EH (cell line): ENCODE data around the gene SLC25A2.

Experiments used
- DNase-seq: peaks from one replicate; pipeline ENCODE4 v3.0.0-alpha.2; 2015; ENCODE audit warnings: low read depth

Gene SLC25A2

GRCh38 chr5:141313711-141314110, 9.9 kb upstream of the SLC25A2 start:
- no peak for DNase-seq

GRCh38 chr5:141306630-141307029, 2.8 kb upstream of the SLC25A2 start:
- DNase-seq, result no peak

DNA sequence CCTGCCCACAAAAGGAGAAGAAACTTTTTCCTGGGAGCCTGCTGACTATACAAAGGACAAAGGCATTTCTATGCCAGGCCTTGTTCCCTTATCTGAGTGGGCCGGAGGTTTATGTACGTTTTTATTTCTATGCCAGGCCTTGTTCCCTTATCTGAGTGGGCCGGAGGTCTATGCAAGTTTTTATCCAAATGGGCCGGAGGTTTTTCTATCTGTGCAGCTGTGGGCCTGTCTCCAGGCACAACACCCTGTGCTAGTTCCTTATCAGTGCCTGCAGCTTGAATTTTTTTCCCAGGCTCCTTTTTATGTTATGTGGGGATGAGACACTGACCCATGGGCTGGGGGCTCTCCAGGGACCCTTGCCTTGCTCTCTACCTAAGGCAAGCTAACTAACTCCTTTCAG, 5.5 kb downstream of the SLC25A2 start:
- DNase-seq, result no peak

DNA sequence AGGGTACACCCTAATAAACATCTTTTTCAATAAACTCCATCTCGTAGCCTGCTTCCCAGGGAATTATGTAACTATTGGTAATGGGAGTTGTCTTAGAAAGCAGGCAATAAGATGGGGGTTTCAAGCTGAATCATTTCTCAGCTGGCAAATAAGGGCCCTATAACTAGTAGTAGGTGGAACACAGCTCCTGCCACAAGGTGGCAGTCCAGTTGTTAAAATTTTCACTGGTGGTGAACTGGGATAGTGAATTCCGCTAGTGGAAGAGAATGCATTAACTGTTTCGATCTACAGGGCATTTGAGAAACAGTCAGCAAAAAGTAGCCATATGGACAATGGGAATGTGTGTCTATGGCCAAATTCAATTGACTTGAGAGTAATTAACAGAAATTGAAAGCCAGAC, 30.9 kb downstream of the SLC25A2 start:
- DNase-seq, result no peak

- no peak for DNase-seq
Observed at GRCh38 chr5:141269195-141269594, 34.7 kb downstream of the SLC25A2 start.

- no peak for DNase-seq
Observed at GRCh38 chr5:141261238-141261546, 42.7 kb downstream of the SLC25A2 start.

- DNase-seq, result peak; percentile 7
Observed at GRCh38 chr5:141260458-141261237, 43.2 kb downstream of the SLC25A2 start.

DNA sequence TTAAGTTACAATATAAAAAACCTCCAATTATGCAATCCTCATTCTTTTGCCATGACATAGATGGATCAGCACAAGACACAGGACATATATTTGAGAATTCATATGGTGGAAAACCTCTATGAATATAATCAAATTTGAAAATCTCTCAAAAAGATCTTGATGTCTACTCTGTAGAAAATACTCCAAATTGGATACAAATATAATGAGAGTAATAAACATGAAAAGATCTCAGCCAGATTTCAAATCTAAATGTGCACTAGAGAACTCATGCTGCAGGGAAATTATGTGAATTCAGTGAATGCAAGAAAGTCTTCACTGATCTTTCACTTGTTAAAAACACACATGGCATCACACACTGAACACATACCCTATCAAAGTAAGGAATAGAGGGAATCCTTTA, 44.9 kb downstream of the SLC25A2 start:
- DNase-seq, result no peak

DNA sequence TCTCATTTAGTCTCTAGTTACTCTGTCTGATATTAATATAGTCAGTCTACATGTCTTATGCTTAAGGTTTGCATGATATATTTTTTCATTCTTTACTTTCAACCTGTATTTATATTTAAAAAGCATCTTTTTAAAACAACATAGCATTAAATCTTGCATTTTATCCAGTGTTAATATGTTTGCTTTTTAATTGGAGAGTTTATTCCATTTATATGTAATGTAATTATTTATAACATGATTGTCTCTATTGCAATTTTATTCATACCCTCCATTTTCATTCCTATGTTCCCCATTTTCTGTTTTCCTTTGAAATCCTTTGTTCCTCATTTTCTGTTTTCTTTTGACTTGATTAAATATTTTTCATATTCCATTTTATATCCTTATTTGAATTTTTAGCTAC, 45.4 kb downstream of the SLC25A2 start:
- no peak for DNase-seq
